ENCODE results near the gene LIPT2.

Gene LIPT2

DNA sequence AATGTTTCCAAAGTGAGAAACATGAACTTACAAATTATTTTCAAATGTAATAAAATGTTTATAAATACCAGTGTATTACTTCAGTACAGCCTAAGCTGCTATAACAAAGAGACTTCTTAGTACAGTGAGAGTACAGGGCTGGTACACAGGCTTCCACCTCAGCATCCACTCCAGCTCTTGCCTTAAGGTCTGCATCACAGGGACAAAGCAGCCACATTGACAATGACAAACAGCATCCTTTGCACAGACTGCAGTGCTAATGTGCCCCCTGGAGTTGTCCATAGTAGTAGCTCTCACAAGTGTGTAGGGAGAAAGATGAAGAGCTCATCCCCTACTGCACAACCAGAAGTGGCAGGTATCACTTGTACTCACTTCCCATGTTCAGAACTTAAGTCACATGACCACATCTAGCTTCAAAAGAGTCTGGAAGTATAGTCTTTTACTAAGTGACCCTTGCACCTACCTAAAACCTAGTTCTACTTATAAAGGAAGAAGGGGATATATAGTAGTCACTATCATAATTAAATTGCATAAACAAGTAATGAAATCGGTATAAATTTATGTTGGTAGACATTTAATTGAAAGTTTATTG, 10.7 kb upstream of the LIPT2 start:
- DNase-seq (ENCODE audit: low read depth in 2 of 2): no peak

DNA sequence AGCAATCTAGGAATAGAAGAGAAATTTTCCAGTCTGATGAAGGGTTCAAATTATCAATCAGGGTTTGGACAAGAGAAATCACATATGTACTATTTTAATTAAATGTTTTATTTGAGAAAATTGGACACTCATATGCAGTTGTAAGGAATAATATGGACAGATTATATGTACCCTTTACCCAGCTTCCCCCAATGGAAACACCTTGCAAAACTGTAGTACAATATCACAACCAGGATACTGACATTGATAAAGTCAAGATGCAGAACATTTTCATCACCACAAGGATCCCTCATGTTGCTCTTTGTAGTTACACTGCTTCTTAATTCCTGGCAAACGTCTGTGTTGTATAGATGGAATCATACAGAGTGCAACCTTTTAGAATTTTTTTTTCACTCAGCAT, 1.4 kb upstream of the LIPT2 start:
- no peak for DNase-seq (ENCODE audit: low read depth in 2 of 2)

DNA sequence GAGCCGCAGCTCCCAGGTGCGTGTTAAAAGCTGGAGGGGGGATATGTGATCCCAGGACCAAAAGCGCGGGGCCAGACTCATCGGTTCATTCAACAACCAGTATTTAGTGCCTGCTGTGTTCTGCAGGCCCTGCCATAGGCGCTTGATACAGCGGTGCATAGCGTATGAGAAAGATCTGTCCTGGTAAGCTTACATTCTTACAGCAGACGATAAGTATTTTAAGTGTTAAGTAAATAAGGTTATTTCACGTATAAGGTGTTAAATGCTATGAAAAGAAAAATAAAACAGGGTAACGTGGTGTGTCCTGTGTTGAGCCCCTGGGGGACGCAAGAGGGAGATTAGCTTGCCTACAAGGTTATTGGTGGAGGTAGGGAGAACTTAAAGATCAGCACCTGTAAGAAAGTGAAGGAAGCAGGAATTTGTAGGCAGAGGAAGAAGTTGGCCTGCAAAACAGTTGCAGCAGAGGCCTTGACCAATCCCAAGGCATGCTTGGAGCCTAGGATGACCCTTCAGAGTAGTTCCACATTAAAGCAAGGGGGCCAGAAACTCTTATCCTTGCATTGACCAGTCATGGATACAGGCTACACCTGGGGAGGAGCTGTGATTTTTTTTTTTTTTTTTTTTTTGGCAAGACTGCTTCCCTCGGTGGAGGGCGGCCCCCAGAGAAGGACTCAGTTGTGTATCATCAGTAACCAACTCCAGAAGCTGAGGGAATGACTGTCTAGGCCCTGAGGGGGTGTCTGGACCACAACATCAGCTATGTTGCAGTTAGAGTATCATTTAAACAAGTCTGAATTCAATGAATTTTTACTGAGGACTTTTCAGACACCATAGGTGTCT, 487 bp upstream of the LIPT2 start:
- DNase-seq (ENCODE audit: low read depth in 2 of 2): no peak

- DNase-seq (ENCODE audit: low read depth in 2 of 2): no peak
These were observed 1.4 kb downstream of the LIPT2 start for GRCh38 chr11:74492084-74492483.

- no peak for DNase-seq (ENCODE audit: low read depth in 2 of 2)
These were observed 2.6 kb downstream of the LIPT2 start for GRCh38 chr11:74490941-74491340.

DNA sequence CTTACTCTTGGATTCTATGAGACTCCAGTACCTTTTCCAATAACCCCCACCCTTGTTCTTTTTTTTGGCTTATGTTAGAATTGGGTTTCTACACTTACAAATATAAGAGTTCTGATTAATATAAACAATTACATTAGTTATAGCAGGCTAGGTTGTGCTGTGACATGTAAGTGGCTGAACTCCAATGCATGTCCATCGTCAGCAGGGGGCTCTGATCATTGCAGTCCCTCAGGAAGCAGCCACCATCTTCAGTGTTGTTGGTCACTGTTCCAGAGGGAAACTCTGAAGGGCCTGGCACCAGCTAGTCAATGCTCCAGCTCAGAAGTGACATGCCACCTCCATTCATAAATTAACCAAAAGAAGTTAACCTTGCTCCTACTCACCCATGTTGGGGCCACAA, 5.6 kb downstream of the LIPT2 start:
- no peak for DNase-seq (ENCODE audit: low read depth in 2 of 2)

- DNase-seq (ENCODE audit: low read depth in 2 of 2): no peak
These were observed 7.7 kb downstream of the LIPT2 start for GRCh38 chr11:74485868-74486267.

GRCh38 chr11:74480688-74481417, 12.7 kb downstream of the LIPT2 start:
- no peak for DNase-seq (ENCODE audit: low read depth in 2 of 2)

DNA sequence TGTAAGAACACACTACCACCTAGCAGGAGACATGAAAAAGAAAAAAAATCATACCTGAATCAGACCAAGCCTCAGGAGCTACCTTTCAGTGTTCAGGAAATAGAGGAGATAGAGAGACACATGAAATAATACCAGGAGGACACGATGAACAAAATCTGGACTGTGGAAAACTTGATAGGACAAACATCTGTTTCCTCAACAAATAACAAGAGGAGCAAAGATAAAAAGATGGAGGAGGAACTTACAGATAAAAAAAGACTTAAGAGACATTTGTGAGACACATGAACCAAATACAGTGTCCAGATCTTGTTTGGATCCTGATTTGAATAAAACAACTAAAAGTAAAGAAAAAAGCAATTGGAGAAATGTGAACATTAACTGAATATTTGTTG, 13.8 kb downstream of the LIPT2 start:
- no peak for DNase-seq (ENCODE audit: low read depth in 2 of 2)

DNA sequence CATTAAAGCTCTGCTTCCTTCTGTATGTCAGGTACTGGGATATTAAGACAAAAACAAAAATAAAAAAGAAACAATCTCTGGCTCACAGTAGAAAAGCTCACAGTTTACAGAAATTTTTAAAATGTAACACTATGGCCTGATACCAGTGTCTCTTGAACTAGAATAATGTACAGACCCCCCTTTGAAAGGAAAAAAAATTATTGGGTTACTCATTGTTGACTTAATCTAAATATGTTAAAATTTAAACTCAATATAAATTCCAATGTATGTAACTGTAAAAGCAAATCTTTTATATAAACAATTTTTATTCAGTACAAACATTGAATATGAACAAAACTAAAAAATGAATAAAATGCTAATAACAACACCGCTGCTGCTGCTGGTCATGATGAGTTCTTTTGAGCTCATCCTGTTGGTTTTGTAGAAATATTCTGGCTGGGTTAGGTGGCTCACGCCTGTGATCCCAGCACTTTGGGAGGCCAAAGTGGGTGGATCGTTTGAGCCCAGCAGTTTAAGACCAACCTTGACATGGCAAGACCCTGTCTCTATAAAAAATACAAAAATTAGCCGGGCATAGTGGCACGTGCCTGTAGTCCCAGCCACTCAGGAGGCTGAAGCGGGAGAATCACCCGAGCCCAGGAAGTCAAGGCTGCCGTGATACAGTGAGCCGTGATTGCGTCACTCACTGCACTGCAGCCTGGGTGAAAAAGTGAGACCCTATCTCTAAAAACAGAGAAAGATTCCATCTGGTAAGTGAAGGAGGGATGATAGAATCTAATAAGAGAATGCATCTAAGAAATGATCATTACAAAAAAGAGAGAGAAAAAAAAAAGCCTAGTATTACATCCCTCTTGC, 14.4 kb downstream of the LIPT2 start:
- no peak for DNase-seq (ENCODE audit: low read depth in 2 of 2)

- DNase-seq (ENCODE audit: low read depth in 2 of 2): no peak
These were observed 17.0 kb downstream of the LIPT2 start for GRCh38 chr11:74476536-74476935.

- DNase-seq (ENCODE audit: low read depth in 2 of 2): no peak
These were observed 19.2 kb downstream of the LIPT2 start for GRCh38 chr11:74474316-74474715.

DNA sequence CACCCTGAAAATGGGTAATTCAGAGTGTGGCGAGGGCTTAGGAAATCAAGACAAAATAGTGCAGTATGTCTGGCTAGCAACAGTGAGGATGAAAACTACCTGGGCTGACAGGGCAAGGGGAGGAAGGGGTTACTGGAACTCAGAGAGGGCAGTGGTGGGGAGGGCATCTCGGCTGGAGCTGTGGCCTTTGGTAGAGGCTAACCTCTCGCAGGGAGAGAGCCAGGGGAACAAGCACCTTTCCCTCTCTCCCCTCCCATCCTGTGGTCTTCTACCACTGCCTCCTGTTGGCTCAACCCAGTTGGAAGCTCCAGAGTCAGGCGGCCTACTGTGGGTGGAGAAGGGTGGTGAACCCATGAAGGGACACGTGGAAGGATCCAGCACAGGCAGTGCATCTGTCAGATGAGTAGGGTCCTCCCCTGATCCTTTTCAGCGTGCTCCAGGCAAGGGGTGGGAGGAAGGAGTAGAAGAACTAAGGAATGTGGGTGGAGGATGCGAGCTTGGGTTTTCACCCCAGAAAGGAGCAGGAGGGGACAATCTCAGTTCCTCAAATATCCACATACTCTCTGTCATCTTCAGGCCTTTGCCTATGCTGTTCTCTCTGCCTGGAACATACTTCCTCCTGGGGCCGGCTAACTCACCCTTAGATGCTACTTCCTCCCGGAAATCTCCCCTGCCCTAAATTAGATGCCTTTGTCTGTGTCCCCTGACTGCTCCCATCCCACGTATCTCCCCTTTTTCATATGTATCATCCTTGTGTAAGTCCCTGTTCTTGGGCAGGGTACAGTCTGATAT, 19.9 kb downstream of the LIPT2 start:
- DNase-seq (ENCODE audit: low read depth in 2 of 2): no peak

- DNase-seq (ENCODE audit: low read depth in 2 of 2): no peak
These were observed 21.7 kb downstream of the LIPT2 start for GRCh38 chr11:74471668-74472429.

DNA sequence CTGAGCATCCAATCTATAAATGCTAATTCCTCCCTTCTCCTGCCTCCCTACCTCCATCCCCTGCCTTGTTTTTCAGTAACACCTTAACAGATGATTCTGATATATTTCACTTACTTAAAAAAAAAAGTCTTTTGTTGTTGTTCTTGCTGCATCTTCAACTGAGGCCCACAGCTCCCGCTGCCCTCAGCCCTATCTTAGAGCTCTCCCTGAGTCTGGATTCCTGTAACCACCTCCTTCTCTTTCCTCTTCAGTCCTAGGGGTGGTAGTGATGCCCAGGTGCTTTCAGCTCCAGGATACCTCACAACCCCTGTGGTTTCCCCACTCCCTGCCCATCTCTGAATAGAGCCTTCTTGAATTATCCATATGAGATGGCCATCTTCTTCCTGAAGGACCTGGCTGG, 22.5 kb downstream of the LIPT2 start:
- no peak for DNase-seq (ENCODE audit: low read depth in 2 of 2)

DNA sequence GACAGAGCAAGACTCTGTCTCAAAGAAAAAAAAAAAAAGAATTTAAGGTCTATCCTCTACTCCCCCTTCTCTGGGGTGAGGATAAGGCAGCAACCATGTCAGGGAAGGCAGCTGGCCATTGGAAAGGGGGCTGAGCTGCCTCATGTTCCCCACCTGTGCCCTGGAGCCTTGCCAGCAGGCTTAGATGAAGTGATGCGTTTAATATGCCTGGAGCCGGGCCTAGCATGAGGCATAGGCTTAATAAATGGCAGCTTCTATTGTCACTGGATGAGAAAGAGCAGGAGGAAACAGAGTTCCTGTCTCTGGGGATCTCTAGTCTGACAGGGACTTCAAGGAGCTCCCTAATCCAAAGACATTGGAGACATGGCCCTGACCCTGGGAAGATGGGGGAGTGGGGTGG, 23.0 kb downstream of the LIPT2 start:
- no peak for DNase-seq (ENCODE audit: low read depth in 2 of 2)

- DNase-seq (ENCODE audit: low read depth in 2 of 2): no peak
These were observed 24.6 kb downstream of the LIPT2 start for GRCh38 chr11:74468936-74469335.

DNA sequence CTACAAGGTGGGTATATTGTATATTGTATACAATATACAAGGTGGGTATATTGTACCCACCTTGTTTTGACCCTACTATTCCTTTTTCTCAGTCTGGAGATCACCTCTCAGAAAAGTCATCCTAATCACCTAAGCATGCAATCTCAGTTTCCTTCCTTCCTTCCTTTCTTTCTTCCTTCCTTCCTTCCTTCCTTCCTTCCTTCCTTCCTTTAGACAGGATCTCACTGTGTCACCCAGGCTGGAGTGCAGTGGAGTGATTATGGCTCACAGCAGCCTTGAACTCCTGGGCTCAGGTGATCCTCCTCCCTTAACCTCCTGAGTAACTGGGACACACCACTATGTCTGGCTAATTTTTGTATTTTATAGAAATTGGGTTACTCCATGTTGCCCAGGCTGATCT, 25.0 kb downstream of the LIPT2 start:
- DNase-seq (ENCODE audit: low read depth in 2 of 2): no peak

DNA sequence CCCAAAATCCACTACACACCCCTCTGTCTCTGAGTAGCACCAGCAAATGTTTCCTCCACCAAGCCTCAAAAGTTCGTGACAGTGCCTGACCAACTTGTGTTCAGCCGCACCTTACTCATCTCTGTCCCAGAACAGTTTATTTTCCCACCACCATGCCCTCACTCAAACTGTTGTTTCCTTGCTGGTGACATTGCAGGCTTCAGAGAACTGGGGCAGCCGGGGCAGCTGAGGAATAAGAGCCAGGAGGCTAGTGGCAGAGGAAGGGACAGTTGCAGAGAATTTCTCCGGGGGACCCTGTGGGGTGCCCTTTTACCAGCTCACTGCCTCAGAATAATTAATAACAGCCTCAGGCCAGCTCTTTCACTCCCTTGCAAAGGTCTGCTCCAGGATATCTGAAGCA, 25.5 kb downstream of the LIPT2 start:
- no peak for DNase-seq (ENCODE audit: low read depth in 2 of 2)
